HEK293T (cell line): Measurements from ENCODE around the gene TRH.

Experiments used
- BHLHE40 ChIP-seq: fragments of 450-650 bp; IDR thresholded peaks from 2 replicates; pipeline ENCODE4 v1.6.1; 2016; ENCODE audit warnings: mild to moderate bottlenecking, moderate library complexity, borderline replicate concordance
- SP1 ChIP-seq: fragments of 450-650 bp; IDR thresholded peaks from 2 replicates; pipeline ENCODE4 v1.6.1; 2017
- SUZ12 ChIP-seq: fragments of 450-650 bp; IDR thresholded peaks from 2 replicates; pipeline ENCODE4 v1.6.1; 2016; ENCODE audit warnings: mild to moderate bottlenecking

DNA sequence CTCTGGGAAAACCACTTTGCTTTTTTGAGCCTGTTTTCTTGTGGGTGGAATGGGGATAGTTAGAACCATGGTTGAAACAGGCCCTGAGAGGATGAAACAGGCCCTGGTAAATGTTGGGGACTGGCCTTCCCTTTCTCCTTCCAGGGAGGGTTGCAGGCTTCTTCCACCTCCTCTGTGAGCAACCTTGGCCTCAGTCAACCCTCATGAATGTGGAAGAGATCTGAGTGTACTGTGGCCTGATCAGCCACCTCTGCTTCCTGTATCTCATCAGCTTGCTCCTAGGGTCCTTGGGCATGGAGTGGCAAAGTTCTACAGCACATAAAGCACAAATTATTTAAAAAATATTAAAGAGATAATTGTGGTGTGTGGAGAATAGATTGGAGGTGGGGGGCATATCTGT is 17.6 kb upstream of the TRH start:
- no peak for TF ChIP-seq SUZ12
- no peak for TF ChIP-seq SP1
- no peak for TF ChIP-seq BHLHE40
